Measurements from ENCODE around the gene IKBKG. TPM values are rescaled to one million over a fixed set of nuclear protein-coding genes. Genes with fewer than 3 reads are reported as not detected.
"Not testable (repeated sequence)": the region's sequence is repeated elsewhere in the genome, so short reads cannot be mapped to it uniquely, and the experiment has no call there.

IKBKG gene
- total RNA-seq, 1 experiment from 2014 or later: 24.0 TPM

DNA sequence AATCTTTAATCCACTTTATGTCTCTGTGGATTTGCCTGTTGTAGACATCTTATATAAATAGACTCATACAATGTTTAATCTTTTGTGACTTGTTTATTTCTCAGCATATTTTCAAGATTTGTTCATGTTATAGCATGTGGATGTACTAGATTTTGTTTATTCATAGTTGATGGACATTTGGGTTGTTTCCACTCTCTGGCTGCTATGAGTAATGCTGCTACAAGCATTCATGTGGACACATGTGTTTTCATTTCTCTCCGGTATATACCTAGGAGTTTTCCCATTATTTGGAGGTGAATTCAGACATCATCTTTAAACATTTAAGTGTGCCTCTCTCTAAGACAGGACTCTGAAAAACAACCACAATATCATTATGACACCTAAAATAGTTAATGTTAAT is 2.3 kb downstream of the IKBKG start:
- Histone ChIP-seq H3K4me1 (ENCODE audit: control insufficient read depth in 1 of 2, insufficient read depth in 2 of 2, low read length in 2 of 2) (peaks cover 6 to 8% of the 10 kb centered on the region in 2 experiments; a peak in 3 of 4 replicates), H3K27ac (ENCODE audit: low read depth, low read length) (no peak overlapping the region), H4K20me1 (ENCODE audit: insufficient read depth) (no peaks in the 10 kb centered on the region), H3K4me3 (replicated peaks in 1 of 2; ENCODE audit: low read depth in 1 of 2, low read length in 2 of 2) (no peak overlapping the region), H3K27me3 (ENCODE audit: insufficient read depth, low read length) (no peaks in the 10 kb centered on the region), H3K4me2 (ENCODE audit: low read length) (no peak overlapping the region), H2AFZ (ENCODE audit: low read depth, low read length, poor library complexity, severe bottlenecking) (no peak overlapping the region), H3K9ac (ENCODE audit: low read length) (no peak overlapping the region), H3K9me3 (ENCODE audit: control insufficient read depth in 1 of 2, insufficient read depth in 1 of 2, low read depth in 1 of 2, low read length in 2 of 2) (no peaks in the 10 kb centered on the region), H3K36me3 (ENCODE audit: control insufficient read depth in 1 of 2, insufficient read depth in 2 of 2, low read length in 2 of 2) (peaks cover 0 to 7% of the 10 kb centered on the region in 2 experiments; a peak in 1 of 4 replicates), H3K79me2 (ENCODE audit: insufficient read depth, low read length) (peaks cover 60% of the 10 kb centered on the region), H3K9me2 (ENCODE audit: insufficient read depth) (no peaks in the 10 kb centered on the region)
- TF ChIP-seq EZH2phosphoT487 (IDR thresholded peaks at IDR 0.05; ENCODE audit: borderline replicate concordance) (no peak), EZH2 (IDR thresholded peaks at IDR 0.05) (no peak), FOSL1 (IDR thresholded peaks at IDR 0.05; ENCODE audit: low read depth) (no peak), POLR2A (IDR thresholded peaks at IDR 0.05; ENCODE audit: borderline replicate concordance, extremely low read depth, insufficient read depth, insufficient read length) (no peak), RAD21 (IDR thresholded peaks at IDR 0.05; ENCODE audit: low read depth) (no peak)
- TF ChIP-seq, protein P1, sequence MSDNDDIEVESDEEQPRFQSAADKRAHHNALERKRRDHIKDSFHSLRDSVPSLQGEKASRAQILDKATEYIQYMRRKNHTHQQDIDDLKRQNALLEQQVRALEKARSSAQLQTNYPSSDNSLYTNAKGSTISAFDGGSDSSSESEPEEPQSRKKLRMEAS (IDR thresholded peaks at IDR 0.05): no peak
- POLR2A ChIA-PET: no interaction called here
- CTCF ChIA-PET: no interaction called here
- intact Hi-C loops (cut with micrococcal nuclease): no loop called here
- BruUV-seq (replicated peaks): no TSS peak
- DNase-seq (ENCODE audit: low read depth, low spot score) (no peak), ATAC-seq (no peak)
- RAD21 ChIA-PET (ENCODE audit: low non-redundant PET in 1 of 2, low total read pairs in 2 of 2, uncharacterized antibody in 2 of 2, unreplicated experiment in 2 of 2): no interaction called here

DNA sequence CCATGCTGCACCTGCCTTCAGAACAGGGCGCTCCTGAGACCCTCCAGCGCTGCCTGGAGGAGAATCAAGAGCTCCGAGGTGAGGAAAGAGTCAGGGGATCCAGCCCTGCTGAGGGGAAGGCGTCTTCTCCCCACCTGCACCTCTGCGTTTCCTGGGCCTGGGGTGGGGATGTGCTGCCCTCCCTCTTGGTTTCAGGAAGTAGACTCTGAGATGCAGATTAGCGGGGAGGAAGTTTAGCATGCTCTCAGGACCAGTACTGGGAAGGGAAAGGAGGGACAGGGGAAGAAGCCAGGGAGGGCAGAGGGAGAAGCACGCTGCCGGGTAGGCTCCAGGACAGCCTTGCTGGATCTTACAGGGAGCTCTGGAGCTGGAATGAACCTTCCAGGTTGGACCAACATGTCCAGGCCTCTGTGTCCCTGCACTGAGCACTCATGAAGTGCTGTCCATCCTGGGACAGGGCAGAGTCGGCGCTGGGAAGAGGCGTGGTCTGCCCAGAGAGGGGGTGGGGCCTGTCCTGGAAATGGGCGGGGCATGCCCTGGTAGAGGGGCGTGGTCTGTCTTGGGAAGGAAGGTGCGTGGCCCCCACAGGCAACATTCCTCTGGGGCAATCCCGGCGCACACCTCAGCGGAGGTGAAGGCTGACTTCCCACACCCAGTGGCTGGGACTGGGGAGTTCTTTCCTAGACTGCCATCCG is 4.8 kb downstream of the IKBKG start:
- H3K4me2 ChIP-seq (ENCODE audit: low read length); BruUV-seq (replicated peaks); H3K4me1 ChIP-seq (ENCODE audit: control insufficient read depth in 1 of 2, insufficient read depth in 2 of 2, low read length in 2 of 2); POLR2A ChIA-PET; intact Hi-C loops (cut with micrococcal nuclease); H3K9ac ChIP-seq (ENCODE audit: low read length); H3K9me3 ChIP-seq (ENCODE audit: control insufficient read depth in 1 of 2, insufficient read depth in 1 of 2, low read depth in 1 of 2, low read length in 2 of 2); H4K20me1 ChIP-seq (ENCODE audit: insufficient read depth); DNase-seq (ENCODE audit: low read depth, low spot score); H3K27me3 ChIP-seq (ENCODE audit: insufficient read depth, low read length); H3K4me3 ChIP-seq (replicated peaks in 1 of 2; ENCODE audit: low read depth in 1 of 2, low read length in 2 of 2); H3K9me2 ChIP-seq (ENCODE audit: insufficient read depth); H2AFZ ChIP-seq (ENCODE audit: low read depth, low read length, poor library complexity, severe bottlenecking); RAD21 ChIA-PET (ENCODE audit: low non-redundant PET in 1 of 2, low total read pairs in 2 of 2, uncharacterized antibody in 2 of 2, unreplicated experiment in 2 of 2); CTCF ChIA-PET; H3K27ac ChIP-seq (ENCODE audit: low read depth, low read length); H3K36me3 ChIP-seq (ENCODE audit: control insufficient read depth in 1 of 2, insufficient read depth in 2 of 2, low read length in 2 of 2): not testable (repeated sequence)
- peaks cover 45% of the 10 kb centered on the region for H3K79me2 ChIP-seq (ENCODE audit: insufficient read depth, low read length)
- peak; percentile 66 for ATAC-seq

DNA sequence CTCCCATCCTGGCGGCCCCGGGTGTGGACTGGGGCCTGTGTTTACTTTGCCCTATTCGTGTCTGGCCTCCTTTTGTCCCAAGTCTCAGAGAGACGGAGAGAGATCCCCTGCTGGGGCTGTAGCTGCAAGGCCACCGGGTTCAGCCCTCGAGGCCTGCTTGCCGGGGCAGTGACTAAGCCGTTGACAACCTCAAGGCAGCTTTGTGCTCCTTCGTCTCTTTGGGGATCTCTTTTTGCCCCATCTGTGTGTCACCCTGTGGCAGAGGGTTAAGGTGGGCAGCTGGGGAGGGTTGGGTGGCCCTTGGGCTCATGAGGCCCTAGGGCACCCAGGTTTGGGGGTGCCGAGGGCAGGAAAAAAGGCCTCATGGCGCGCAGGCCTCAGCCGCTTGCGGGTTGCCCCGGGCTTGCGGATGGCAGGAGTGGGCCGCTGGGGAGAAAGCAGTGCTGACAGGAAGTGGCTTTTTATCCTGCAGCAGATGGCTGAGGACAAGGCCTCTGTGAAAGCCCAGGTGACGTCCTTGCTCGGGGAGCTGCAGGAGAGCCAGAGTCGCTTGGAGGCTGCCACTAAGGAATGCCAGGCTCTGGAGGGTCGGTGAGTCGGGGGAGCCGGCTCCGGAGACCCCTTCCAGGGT is 10.8 kb downstream of the IKBKG start:
- H3K9ac ChIP-seq (ENCODE audit: low read length); H4K20me1 ChIP-seq (ENCODE audit: insufficient read depth); DNase-seq (ENCODE audit: low read depth, low spot score); H2AFZ ChIP-seq (ENCODE audit: low read depth, low read length, poor library complexity, severe bottlenecking); RAD21 ChIA-PET (ENCODE audit: low non-redundant PET in 1 of 2, low total read pairs in 2 of 2, uncharacterized antibody in 2 of 2, unreplicated experiment in 2 of 2); ATAC-seq; intact Hi-C loops (cut with micrococcal nuclease); H3K4me2 ChIP-seq (ENCODE audit: low read length); H3K27me3 ChIP-seq (ENCODE audit: insufficient read depth, low read length); H3K4me3 ChIP-seq (replicated peaks in 1 of 2; ENCODE audit: low read depth in 1 of 2, low read length in 2 of 2); H3K36me3 ChIP-seq (ENCODE audit: control insufficient read depth in 1 of 2, insufficient read depth in 2 of 2, low read length in 2 of 2); POLR2A ChIA-PET; BruUV-seq (replicated peaks); CTCF ChIA-PET; H3K4me1 ChIP-seq (ENCODE audit: control insufficient read depth in 1 of 2, insufficient read depth in 2 of 2, low read length in 2 of 2); H3K79me2 ChIP-seq (ENCODE audit: insufficient read depth, low read length); H3K9me2 ChIP-seq (ENCODE audit: insufficient read depth); H3K27ac ChIP-seq (ENCODE audit: low read depth, low read length); H3K9me3 ChIP-seq (ENCODE audit: control insufficient read depth in 1 of 2, insufficient read depth in 1 of 2, low read depth in 1 of 2, low read length in 2 of 2): not testable (repeated sequence)

DNA sequence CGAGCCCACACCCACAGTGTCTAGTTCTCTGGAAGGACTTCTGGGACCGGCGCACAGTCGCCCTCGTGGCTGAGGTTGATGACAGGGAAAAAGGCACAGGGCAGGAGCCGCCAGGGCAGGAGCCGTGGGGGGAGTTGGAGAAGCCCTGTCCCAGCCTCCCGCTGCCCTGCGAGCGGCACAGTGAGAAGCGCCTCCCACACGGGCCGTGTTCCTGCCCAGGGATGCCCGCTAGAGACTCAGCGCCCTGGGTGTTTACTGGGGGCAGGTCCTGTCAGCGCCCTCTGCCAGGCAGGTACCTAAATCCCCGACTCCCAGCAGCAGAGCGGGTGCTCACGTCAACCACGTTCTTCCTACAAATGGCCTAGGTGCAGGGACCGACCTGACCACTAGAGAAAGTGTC is 11.5 kb downstream of the IKBKG start:
- POLR2A ChIA-PET; H2AFZ ChIP-seq (ENCODE audit: low read depth, low read length, poor library complexity, severe bottlenecking); BruUV-seq (replicated peaks); H3K9me2 ChIP-seq (ENCODE audit: insufficient read depth); H3K79me2 ChIP-seq (ENCODE audit: insufficient read depth, low read length); H3K4me1 ChIP-seq (ENCODE audit: control insufficient read depth in 1 of 2, insufficient read depth in 2 of 2, low read length in 2 of 2); H3K27ac ChIP-seq (ENCODE audit: low read depth, low read length); H4K20me1 ChIP-seq (ENCODE audit: insufficient read depth); H3K9me3 ChIP-seq (ENCODE audit: control insufficient read depth in 1 of 2, insufficient read depth in 1 of 2, low read depth in 1 of 2, low read length in 2 of 2); CTCF ChIA-PET; H3K27me3 ChIP-seq (ENCODE audit: insufficient read depth, low read length); H3K9ac ChIP-seq (ENCODE audit: low read length); H3K36me3 ChIP-seq (ENCODE audit: control insufficient read depth in 1 of 2, insufficient read depth in 2 of 2, low read length in 2 of 2); intact Hi-C loops (cut with micrococcal nuclease); ATAC-seq; RAD21 ChIA-PET (ENCODE audit: low non-redundant PET in 1 of 2, low total read pairs in 2 of 2, uncharacterized antibody in 2 of 2, unreplicated experiment in 2 of 2); H3K4me3 ChIP-seq (replicated peaks in 1 of 2; ENCODE audit: low read depth in 1 of 2, low read length in 2 of 2); H3K4me2 ChIP-seq (ENCODE audit: low read length); DNase-seq (ENCODE audit: low read depth, low spot score): not testable (repeated sequence)

All from HCT116 (cell line).